ENCODE measurements around the gene LRRC8B.

DNA sequence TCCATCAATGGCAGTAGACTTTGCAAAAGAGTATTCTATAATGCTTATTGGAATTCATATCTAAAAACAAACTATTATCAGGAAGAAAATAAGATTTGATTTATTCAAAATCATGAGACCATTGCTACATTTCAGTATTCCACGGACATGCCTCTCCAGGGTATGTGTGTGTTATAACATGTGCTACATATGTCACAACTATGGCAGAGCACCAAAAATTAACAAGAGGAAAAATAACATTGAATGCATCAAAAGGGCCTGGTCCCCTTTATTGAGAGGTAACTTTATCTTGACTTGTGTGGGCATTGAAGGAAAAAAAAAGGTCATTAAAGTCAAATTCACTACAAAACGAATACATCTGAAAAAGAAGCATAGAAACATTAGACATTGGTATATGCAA, 22.6 kb upstream of the LRRC8B start:
- TF ChIP-seq, protein P1, sequence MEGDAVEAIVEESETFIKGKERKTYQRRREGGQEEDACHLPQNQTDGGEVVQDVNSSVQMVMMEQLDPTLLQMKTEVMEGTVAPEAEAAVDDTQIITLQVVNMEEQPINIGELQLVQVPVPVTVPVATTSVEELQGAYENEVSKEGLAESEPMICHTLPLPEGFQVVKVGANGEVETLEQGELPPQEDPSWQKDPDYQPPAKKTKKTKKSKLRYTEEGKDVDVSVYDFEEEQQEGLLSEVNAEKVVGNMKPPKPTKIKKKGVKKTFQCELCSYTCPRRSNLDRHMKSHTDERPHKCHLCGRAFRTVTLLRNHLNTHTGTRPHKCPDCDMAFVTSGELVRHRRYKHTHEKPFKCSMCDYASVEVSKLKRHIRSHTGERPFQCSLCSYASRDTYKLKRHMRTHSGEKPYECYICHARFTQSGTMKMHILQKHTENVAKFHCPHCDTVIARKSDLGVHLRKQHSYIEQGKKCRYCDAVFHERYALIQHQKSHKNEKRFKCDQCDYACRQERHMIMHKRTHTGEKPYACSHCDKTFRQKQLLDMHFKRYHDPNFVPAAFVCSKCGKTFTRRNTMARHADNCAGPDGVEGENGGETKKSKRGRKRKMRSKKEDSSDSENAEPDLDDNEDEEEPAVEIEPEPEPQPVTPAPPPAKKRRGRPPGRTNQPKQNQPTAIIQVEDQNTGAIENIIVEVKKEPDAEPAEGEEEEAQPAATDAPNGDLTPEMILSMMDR (conservative IDR thresholded peaks at IDR 0.05): no peak
- TF ChIP-seq EZH2 (IDR thresholded peaks at IDR 0.05; ENCODE audit: low read depth): no peak
